PFSK-1 (cell line): ENCODE measurements around the gene ELN.

Source experiments
- POLR2AphosphoS5 ChIP-seq: IDR thresholded peaks from 2 replicates; pipeline ENCODE4 v1.6.1; 2012; ENCODE audit warnings: low read depth, mild to moderate bottlenecking, control low read depth, low read length, moderate library complexity
- REST ChIP-seq, 2 experiments: IDR thresholded peaks; 2 replicates each; pipeline versions ENCODE4 v1.6.1 to v1.8.0; 2011 to 2012; ENCODE audit warnings: low read depth in 2 of 2, low read length in 2 of 2, control low read depth in 1 of 2, inconsistent platforms in 1 of 2, mild to moderate bottlenecking in 1 of 2, moderate library complexity in 1 of 2; ENCODE audit not compliant: insufficient read depth in 1 of 2
- SIN3A ChIP-seq: IDR thresholded peaks from 2 replicates; pipeline ENCODE4 v1.6.1; 2012; ENCODE audit warnings: mild to moderate bottlenecking, low read length, moderate library complexity, borderline replicate concordance; ENCODE audit not compliant: insufficient read depth

GRCh38 chr7:73995821-73996511 is 32.0 kb upstream of the ELN start:
- TF ChIP-seq POLR2AphosphoS5, result no peak
- TF ChIP-seq REST (IDR thresholded peaks at IDR 0.05; ENCODE audit: insufficient read depth in 1 of 2, low read depth in 2 of 2, low read length in 2 of 2), result no peak
- no peak for TF ChIP-seq SIN3A
